HG03442 (cell line): ENCODE measurements around the gene HOMER2.
"Not testable (repeated sequence)": the region's sequence is repeated elsewhere in the genome, so short reads cannot be mapped to it uniquely, and the experiment has no call there.

Source experiments
- ATAC-seq: cut with Tn5 transposase; IDR thresholded peaks from one replicate; pipeline ENCODE4 v1.9.1; 2021; ENCODE audit warnings: mild to moderate bottlenecking, moderate library complexity; ENCODE audit not compliant: unreplicated experiment

HOMER2 gene

GRCh38 chr15:82865581-82865980 lies 86.9 kb downstream of the HOMER2 start:
- ATAC-seq, result not testable (repeated sequence)

GRCh38 chr15:82864967-82865366 lies 87.6 kb downstream of the HOMER2 start:
- ATAC-seq, result no peak

- no peak for ATAC-seq
Observed at GRCh38 chr15:82862886-82863285, 89.6 kb downstream of the HOMER2 start.

GRCh38 chr15:82858932-82859331 lies 93.6 kb downstream of the HOMER2 start:
- ATAC-seq, result no peak

GRCh38 chr15:82856397-82857170 lies 95.9 kb downstream of the HOMER2 start:
- no peak for ATAC-seq

- no peak for ATAC-seq
Observed at GRCh38 chr15:82855286-82856100, 97.0 kb downstream of the HOMER2 start.

- ATAC-seq, result no peak
Observed at GRCh38 chr15:82854554-82854953, 98.0 kb downstream of the HOMER2 start.

GRCh38 chr15:82852941-82853561 lies 99.5 kb downstream of the HOMER2 start:
- no peak for ATAC-seq

- ATAC-seq, result no peak
Observed at GRCh38 chr15:82851981-82852511, 100.5 kb downstream of the HOMER2 start.

GRCh38 chr15:82851306-82851850 lies 101.1 kb downstream of the HOMER2 start:
- no peak for ATAC-seq

- no peak for ATAC-seq
Observed at GRCh38 chr15:82850731-82851130, 101.8 kb downstream of the HOMER2 start.

GRCh38 chr15:82849556-82850512 lies 102.7 kb downstream of the HOMER2 start:
- ATAC-seq, result peak; percentile 50

- ATAC-seq, result no peak
Observed at GRCh38 chr15:82848241-82848993, 104.1 kb downstream of the HOMER2 start.

GRCh38 chr15:82847703-82848102 lies 104.8 kb downstream of the HOMER2 start:
- ATAC-seq, result no peak

GRCh38 chr15:82846621-82847020 lies 105.9 kb downstream of the HOMER2 start:
- no peak for ATAC-seq

- ATAC-seq, result no peak
Observed at GRCh38 chr15:82845686-82846085, 106.8 kb downstream of the HOMER2 start.

GRCh38 chr15:82843566-82843965 lies 109.0 kb downstream of the HOMER2 start:
- ATAC-seq, result no peak

- no peak for ATAC-seq
Observed at GRCh38 chr15:82840166-82840565, 112.4 kb downstream of the HOMER2 start.

- ATAC-seq, result no peak
Observed at GRCh38 chr15:82839136-82839535, 113.4 kb downstream of the HOMER2 start.
